Naive thymus-derived CD4-positive, alpha-beta T cell (primary cell): ENCODE results near the gene CLPTM1. TPM values are rescaled to one million over a fixed set of nuclear protein-coding genes. Genes with fewer than 3 reads are reported as not detected.

Source experiments
- ATAC-seq: fragments of 150-1000 bp; cut with Tn5 transposase; 2 replicates; pipeline ENCODE4 v1.10.0; 2021; ENCODE audit warnings: mild to moderate bottlenecking, moderate library complexity
- CTCF ChIA-PET: fragments of 350-600 bp; sonication (Branson Sonifier 250); formaldehyde crosslinking; loops from one replicate; lab custom pipeline; 2021; ENCODE audit warnings: antibody characterized with exemption; lab: Charles Lee
- POLR2A ChIA-PET: fragments of 350-600 bp; sonication (Branson Sonifier 250); formaldehyde crosslinking; loops from one replicate; lab custom pipeline; 2021; ENCODE audit warnings: antibody characterized with exemption, inconsistent platforms; lab: Charles Lee
- DNase-seq, 9 donors: peaks; one replicate each; pipeline versions ENCODE4 v3.0.0 to v3.0.0-alpha.2; 2020 to 2022; ENCODE audit warnings: mixed read lengths in 1 of 9
- H3K27ac ChIP-seq: one replicate; pipeline ENCODE4 v1.7.0; 2013; ENCODE audit warnings: mild to moderate bottlenecking, low read depth, low read length, moderate library complexity
- H3K27me3 ChIP-seq, 2 donors: one replicate each; pipeline ENCODE4 v1.7.0; 2013; ENCODE audit warnings: low read length in 2 of 2, mild to moderate bottlenecking in 2 of 2, moderate library complexity in 2 of 2; ENCODE audit not compliant: control insufficient read depth in 2 of 2, insufficient read depth in 2 of 2
- H3K36me3 ChIP-seq, 3 experiments: 1 replicate in 2 of 3; 2 replicates in 1 of 3; pipeline ENCODE4 v1.7.0; 2013; ENCODE audit warnings: low read length in 3 of 3, mild to moderate bottlenecking in 3 of 3, moderate library complexity in 1 of 3; ENCODE audit not compliant: insufficient read depth in 3 of 3, control insufficient read depth in 2 of 3
- H3K4me1 ChIP-seq, 2 donors: one replicate each; pipeline ENCODE4 v1.7.0; 2013; ENCODE audit warnings: low read length in 2 of 2, mild to moderate bottlenecking in 2 of 2, moderate library complexity in 1 of 2; ENCODE audit not compliant: control insufficient read depth in 2 of 2, insufficient read depth in 2 of 2
- H3K4me3 ChIP-seq: 2 replicates; pipeline ENCODE4 v1.7.0; 2013; ENCODE audit warnings: mild to moderate bottlenecking, low read length
- H3K9me3 ChIP-seq, 3 experiments: 1 replicate in 2 of 3; 2 replicates in 1 of 3; pipeline ENCODE4 v1.7.0; 2013; ENCODE audit warnings: low read length in 3 of 3; ENCODE audit not compliant: control insufficient read depth in 2 of 3
- H3K27ac Mint-ChIP-seq, 9 donors: one replicate each; pipeline ENCODE4 v1.8.0; 2020 to 2022; ENCODE audit warnings: mixed read lengths in 9 of 9, mild to moderate bottlenecking in 8 of 9, moderate library complexity in 5 of 9, inconsistent platforms in 2 of 9
- H3K27me3 Mint-ChIP-seq, 5 donors: one replicate each; pipeline ENCODE4 v1.8.0; 2021 to 2022; ENCODE audit warnings: mixed read lengths in 5 of 5, mild to moderate bottlenecking in 1 of 5
- H3K36me3 Mint-ChIP-seq, 5 donors: one replicate each; pipeline ENCODE4 v1.8.0; 2020 to 2022; ENCODE audit warnings: mixed read lengths in 5 of 5, mild to moderate bottlenecking in 3 of 5, inconsistent platforms in 1 of 5
- H3K4me1 Mint-ChIP-seq, 7 donors: one replicate each; pipeline ENCODE4 v1.8.0; 2020 to 2022; ENCODE audit warnings: mixed read lengths in 7 of 7, mild to moderate bottlenecking in 3 of 7, inconsistent platforms in 1 of 7
- H3K4me3 Mint-ChIP-seq, 10 donors: one replicate each; pipeline ENCODE4 v1.8.0; 2020 to 2022; ENCODE audit warnings: mild to moderate bottlenecking in 10 of 10, mixed read lengths in 10 of 10, moderate library complexity in 6 of 10, inconsistent platforms in 2 of 10
- H3K9me3 Mint-ChIP-seq, 11 donors: one replicate each; pipeline ENCODE4 v1.8.0; 2020 to 2022; ENCODE audit warnings: mixed read lengths in 11 of 11, mild to moderate bottlenecking in 4 of 11, inconsistent platforms in 1 of 11, moderate library complexity in 1 of 11
- intact Hi-C, 2 donors: fragments of 100-400 bp; cut with micrococcal nuclease; formaldehyde crosslinking; loops; one replicate each; pipeline ENCODE4 v1.15.1; 2023
- polyA plus RNA-seq, 2 donors: library from polyadenylated mRNA; unstranded; fragments of 300-500 nt; fragmentation: Illumina TruSeq; gene quantifications; one replicate each; pipeline ENCODE4 v1.2.3, GENCODE V29; 2021
- total RNA-seq, 6 experiments: library from RNA in 5 of 6; stranded (reverse) in 5 of 6; gene quantifications; 1 replicate in 5 of 6; 2 replicates in 1 of 6; pipeline ENCODE4 v1.2.3 and lab custom pipeline; 2021 to 2026

The CLPTM1 gene
- total and polyA plus RNA-seq, 7 experiments from 2014 or later: 11.7 to 83.3 (median 71.4) TPM

DNA sequence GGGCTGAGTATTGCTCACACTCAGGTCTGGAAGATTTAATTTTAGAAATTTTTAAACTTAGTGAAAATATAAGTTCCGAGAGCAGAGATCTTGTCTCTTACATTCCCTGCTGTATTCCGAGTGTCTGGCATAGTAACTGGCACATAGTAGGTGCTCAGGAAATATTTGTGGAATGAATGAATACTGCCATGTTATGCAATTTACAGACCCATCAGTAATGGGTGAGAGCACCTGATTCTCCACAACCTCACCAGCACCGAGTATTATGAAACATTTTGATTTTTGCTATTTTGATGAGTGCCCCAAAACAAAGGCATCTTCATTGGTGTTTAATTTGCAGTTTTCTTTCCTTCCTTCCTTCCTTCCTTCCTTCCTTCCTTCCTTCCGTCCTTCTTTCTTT lies 67.9 kb downstream of the CLPTM1 start:
- intact Hi-C loops: no loop called here
- POLR2A ChIA-PET: no interaction called here
- ATAC-seq (no peak), DNase-seq (no peak)
- Mint-ChIP-seq H3K27ac (peak overlapping the region in 2 of 9 donors; percentile 42 to 48), H3K4me1 (no peaks in the 10 kb centered on the region), H3K27me3 (no peaks in the 10 kb centered on the region), H3K4me3 (no peak overlapping the region), H3K36me3 (peaks cover 4 to 21% (median 12%) of the 10 kb centered on the region in 5 donors), H3K9me3 (no peaks in the 10 kb centered on the region)
- Histone ChIP-seq H3K4me1 (no peaks in the 10 kb centered on the region), H3K9me3 (no peaks in the 10 kb centered on the region), H3K27ac (no peak overlapping the region), H3K27me3 (no peaks in the 10 kb centered on the region), H3K36me3 (peaks cover 0 to 29% (median 0%) of the 10 kb centered on the region in 3 experiments), H3K4me3 (no peak overlapping the region)
- CTCF ChIA-PET: no interaction called here

GRCh38 chr19:45025264-45025663 lies 70.1 kb downstream of the CLPTM1 start:
- H3K27ac Mint-ChIP-seq: no peak overlapping the region
- no peaks in the 10 kb centered on the region for H3K27me3 Mint-ChIP-seq
- Histone ChIP-seq H3K36me3 (peaks cover 0 to 42% (median 5%) of the 10 kb centered on the region in 3 experiments), H3K27me3 (no peaks in the 10 kb centered on the region), H3K9me3 (no peaks in the 10 kb centered on the region), H3K4me1 (no peaks in the 10 kb centered on the region), H3K27ac (no peak overlapping the region), H3K4me3 (no peak overlapping the region)
- CTCF ChIA-PET: interaction anchor here (1.2 kb wide), 1 partner anchor 34 kb away, joined by 3 read pairs; no protein-coding TSS in a partner anchor
- POLR2A ChIA-PET: interaction anchor here (1.0 kb wide), 1 partner anchor 22 kb away, joined by 3 read pairs; no protein-coding TSS in a partner anchor
- H3K9me3 Mint-ChIP-seq: no peaks in the 10 kb centered on the region
- ATAC-seq (no peak), DNase-seq (no peak)
- intact Hi-C loops: no loop called here
- peaks cover 0 to 22% (median 8%) of the 10 kb centered on the region in 5 donors for H3K36me3 Mint-ChIP-seq
- no peaks in the 10 kb centered on the region for H3K4me1 Mint-ChIP-seq
- H3K4me3 Mint-ChIP-seq: no peak overlapping the region

DNA sequence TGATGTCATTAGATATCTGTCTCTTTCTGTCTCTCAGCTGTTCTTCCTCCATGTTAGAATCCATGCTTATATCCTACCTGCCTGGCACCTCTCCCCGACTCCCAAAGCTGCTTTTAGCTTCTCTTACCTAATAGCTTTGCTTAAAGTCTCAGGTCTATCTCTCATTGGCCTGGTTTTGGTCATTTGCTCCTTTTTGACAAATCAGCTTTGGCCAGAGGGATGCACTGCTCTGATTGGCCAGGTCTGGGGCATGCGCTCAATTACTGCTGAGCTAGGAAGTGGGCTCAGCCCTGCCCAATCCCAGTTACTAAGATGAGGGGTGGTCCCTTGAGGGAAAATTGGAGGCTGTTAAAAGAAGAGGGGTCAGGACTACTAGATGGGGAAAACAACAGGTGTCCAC lies 72.2 kb downstream of the CLPTM1 start:
- ChIA-PET POLR2A (interaction anchor here (1.2 kb wide), 1 partner anchor 12 kb away, joined by 5 read pairs; the partner anchor contains the start of gene CLASRP), CTCF (interaction anchor here (1.2 kb wide), 1 partner anchor 9 kb away, joined by 4 read pairs; no protein-coding TSS in a partner anchor)
- Histone ChIP-seq H3K27ac (no peak overlapping the region), H3K27me3 (no peaks in the 10 kb centered on the region), H3K4me1 (no peaks in the 10 kb centered on the region), H3K4me3 (no peak overlapping the region), H3K9me3 (no peaks in the 10 kb centered on the region), H3K36me3 (peaks cover 4 to 53% (median 11%) of the 10 kb centered on the region in 3 experiments)
- H3K27me3 Mint-ChIP-seq: no peaks in the 10 kb centered on the region
- peak overlapping the region in 2 of 9 donors; percentile 9 to 56 for H3K27ac Mint-ChIP-seq
- H3K36me3 Mint-ChIP-seq: peaks cover 0 to 35% (median 11%) of the 10 kb centered on the region in 5 donors
- H3K4me3 Mint-ChIP-seq: no peak overlapping the region
- intact Hi-C loops: no loop called here
- DNase-seq (no peak), ATAC-seq (no peak)
- H3K9me3 Mint-ChIP-seq: no peaks in the 10 kb centered on the region
- H3K4me1 Mint-ChIP-seq: no peaks in the 10 kb centered on the region

DNA sequence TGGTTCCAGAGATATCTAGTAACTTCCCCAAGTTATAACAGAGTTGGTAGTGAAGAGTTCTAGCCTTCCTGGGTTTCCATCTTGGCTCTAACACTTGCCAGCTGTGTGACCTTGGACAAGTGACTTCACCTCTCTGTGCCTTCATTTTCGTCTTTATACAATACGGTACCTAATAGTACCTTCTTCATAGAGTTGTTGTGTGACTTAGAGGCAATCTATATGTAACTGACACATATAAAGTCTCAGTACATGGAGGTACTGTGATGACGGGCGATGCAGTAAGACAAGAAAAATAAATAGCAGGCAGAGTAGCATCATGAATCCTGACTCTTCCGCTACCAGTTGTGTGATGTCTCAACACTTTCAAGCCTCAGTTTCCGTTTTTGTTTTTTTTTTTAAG lies 75.6 kb downstream of the CLPTM1 start:
- Histone ChIP-seq H3K36me3 (peaks cover 4 to 66% (median 18%) of the 10 kb centered on the region in 3 experiments), H3K4me3 (no peak overlapping the region), H3K27me3 (no peaks in the 10 kb centered on the region), H3K27ac (no peak overlapping the region), H3K4me1 (no peaks in the 10 kb centered on the region), H3K9me3 (peaks cover 0 to 3% (median 0%) of the 10 kb centered on the region in 3 experiments)
- Mint-ChIP-seq H3K27ac (no peak overlapping the region), H3K36me3 (peaks cover 3 to 43% (median 11%) of the 10 kb centered on the region in 5 donors), H3K27me3 (no peaks in the 10 kb centered on the region), H3K4me1 (no peaks in the 10 kb centered on the region), H3K9me3 (no peaks in the 10 kb centered on the region), H3K4me3 (no peak overlapping the region)
- ChIA-PET POLR2A (interaction anchor here (2.0 kb wide), 1 partner anchor 9 kb away, joined by 5 read pairs; no protein-coding TSS in a partner anchor), CTCF (no interaction called here)
- DNase-seq: no peak
- intact Hi-C loops: no loop called here
- no peak for ATAC-seq

GRCh38 chr19:45032421-45032820 lies 77.2 kb downstream of the CLPTM1 start:
- DNase-seq: no peak
- H3K4me3 Mint-ChIP-seq: no peak overlapping the region
- H3K36me3 Mint-ChIP-seq: peaks cover 3 to 43% (median 8%) of the 10 kb centered on the region in 5 donors
- no peaks in the 10 kb centered on the region for H3K27me3 ChIP-seq
- H3K27me3 Mint-ChIP-seq: no peaks in the 10 kb centered on the region
- ChIA-PET POLR2A (interaction anchor here (0.6 kb wide), 1 partner anchor 43 kb away, joined by 4 read pairs; no protein-coding TSS in a partner anchor), CTCF (no interaction called here)
- H3K36me3 ChIP-seq: peaks cover 4 to 66% (median 18%) of the 10 kb centered on the region in 3 experiments
- H3K4me3 ChIP-seq: no peak overlapping the region
- ATAC-seq: no peak
- no peaks in the 10 kb centered on the region for H3K4me1 ChIP-seq
- intact Hi-C loops: no loop called here
- H3K27ac Mint-ChIP-seq: peak overlapping the region in 1 of 9 donors; percentile 46
- H3K27ac ChIP-seq: no peak overlapping the region
- peaks cover 0 to 4% (median 0%) of the 10 kb centered on the region in 3 experiments for H3K9me3 ChIP-seq
- H3K9me3 Mint-ChIP-seq: no peaks in the 10 kb centered on the region
- H3K4me1 Mint-ChIP-seq: no peaks in the 10 kb centered on the region

- no peak overlapping the region for H3K4me3 Mint-ChIP-seq
- Histone ChIP-seq H3K4me1 (peaks cover 15% of the 10 kb centered on the region in 2 donors), H3K4me3 (no peak overlapping the region), H3K9me3 (peaks cover 0 to 4% (median 0%) of the 10 kb centered on the region in 3 experiments), H3K27me3 (no peaks in the 10 kb centered on the region), H3K27ac (no peak overlapping the region), H3K36me3 (peaks cover 10 to 59% (median 17%) of the 10 kb centered on the region in 3 experiments)
- H3K27me3 Mint-ChIP-seq: no peaks in the 10 kb centered on the region
- intact Hi-C loops: no loop called here
- peaks cover 0 to 4% (median 0%) of the 10 kb centered on the region in 11 donors for H3K9me3 Mint-ChIP-seq
- H3K4me1 Mint-ChIP-seq: peaks cover 14 to 21% (median 19%) of the 10 kb centered on the region in 7 donors
- ChIA-PET CTCF (no interaction called here), POLR2A (no interaction called here)
- peaks cover 2 to 40% (median 10%) of the 10 kb centered on the region in 5 donors for H3K36me3 Mint-ChIP-seq
- no peak for ATAC-seq
- no peak for DNase-seq
- H3K27ac Mint-ChIP-seq: no peak overlapping the region
Observed at GRCh38 chr19:45035755-45036154, 80.6 kb downstream of the CLPTM1 start.
